Gastrocnemius medialis (tissue), 4 donors: ENCODE data around the gene PPARA.

Experiments
- CTCF ChIP-seq, 5 experiments: fragments of 450-650 bp in 3 of 5; fragments of 200-600 bp in 2 of 5; sonication (generic) in 2 of 5; IDR thresholded peaks in 4 of 5; conservative IDR thresholded peaks in 1 of 5; 1 replicate in 4 of 5; 2 replicates in 1 of 5; pipeline ENCODE4 v1.5.1; 2016 to 2019; ENCODE audit warnings: antibody characterized with exemption in 5 of 5, mild to moderate bottlenecking in 3 of 5, moderate library complexity in 3 of 5
- POLR2A ChIP-seq, 2 donors: fragments of 450-650 bp; IDR thresholded peaks; one replicate each; pipeline ENCODE4 v1.6.1; 2017; ENCODE audit warnings: antibody characterized with exemption in 2 of 2, mild to moderate bottlenecking in 2 of 2, moderate library complexity in 2 of 2

GRCh38 chr22:46292732-46293131 is 142.4 kb downstream of the PPARA start:
- TF ChIP-seq CTCF (IDR thresholded peaks at IDR 0.05 in 4 of 5, conservative IDR thresholded peaks at IDR 0.05 in 1 of 5) (no peak), POLR2A (IDR thresholded peaks at IDR 0.05) (no peak)
